Measurements from ENCODE around the gene FOLR2.

DNA sequence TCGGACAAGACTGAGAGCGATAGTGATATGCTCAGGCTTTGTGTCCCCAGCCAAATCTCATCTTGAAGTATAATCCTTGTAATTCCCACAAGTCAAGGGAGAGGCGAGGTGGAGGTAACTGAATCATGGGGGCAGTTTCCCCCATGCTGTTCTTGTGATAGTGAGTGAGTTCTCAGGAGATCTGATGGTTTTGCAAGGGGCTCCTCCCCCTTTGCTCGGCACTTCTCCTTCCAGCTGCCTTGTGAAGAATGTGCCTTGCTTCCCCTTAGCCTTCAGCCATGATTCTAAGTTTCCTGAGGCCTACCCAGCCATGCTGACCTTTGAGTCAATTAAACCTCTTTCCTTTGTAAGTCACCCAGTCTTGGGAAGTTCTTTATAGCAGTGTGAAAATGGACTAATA, 7.5 kb upstream of the FOLR2 start:
- TF ChIP-seq, protein P1, sequence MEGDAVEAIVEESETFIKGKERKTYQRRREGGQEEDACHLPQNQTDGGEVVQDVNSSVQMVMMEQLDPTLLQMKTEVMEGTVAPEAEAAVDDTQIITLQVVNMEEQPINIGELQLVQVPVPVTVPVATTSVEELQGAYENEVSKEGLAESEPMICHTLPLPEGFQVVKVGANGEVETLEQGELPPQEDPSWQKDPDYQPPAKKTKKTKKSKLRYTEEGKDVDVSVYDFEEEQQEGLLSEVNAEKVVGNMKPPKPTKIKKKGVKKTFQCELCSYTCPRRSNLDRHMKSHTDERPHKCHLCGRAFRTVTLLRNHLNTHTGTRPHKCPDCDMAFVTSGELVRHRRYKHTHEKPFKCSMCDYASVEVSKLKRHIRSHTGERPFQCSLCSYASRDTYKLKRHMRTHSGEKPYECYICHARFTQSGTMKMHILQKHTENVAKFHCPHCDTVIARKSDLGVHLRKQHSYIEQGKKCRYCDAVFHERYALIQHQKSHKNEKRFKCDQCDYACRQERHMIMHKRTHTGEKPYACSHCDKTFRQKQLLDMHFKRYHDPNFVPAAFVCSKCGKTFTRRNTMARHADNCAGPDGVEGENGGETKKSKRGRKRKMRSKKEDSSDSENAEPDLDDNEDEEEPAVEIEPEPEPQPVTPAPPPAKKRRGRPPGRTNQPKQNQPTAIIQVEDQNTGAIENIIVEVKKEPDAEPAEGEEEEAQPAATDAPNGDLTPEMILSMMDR (IDR thresholded peaks at IDR 0.05): no peak
- no peak for TF ChIP-seq POLR2A (IDR thresholded peaks at IDR 0.05)

All from right lobe of liver (tissue), 4 donors.